CD4-positive, alpha-beta memory T cell (primary cell): Measurements from ENCODE around the gene LRRC8D. TPM values are rescaled to one million over a fixed set of nuclear protein-coding genes. Genes with fewer than 3 reads are reported as not detected.
A peak's percentile ranks its signal among the peaks of the same experiment; 100 is the strongest.

Experiments used
- CTCF ChIA-PET: fragments of 350-600 bp; sonication (Branson Sonifier 250); formaldehyde crosslinking; loops from one replicate; lab custom pipeline; 2021; ENCODE audit warnings: inconsistent platforms; ENCODE audit not compliant: partially characterized antibody; lab: Charles Lee
- POLR2A ChIA-PET: fragments of 350-600 bp; sonication (Branson Sonifier 250); formaldehyde crosslinking; loops from one replicate; lab custom pipeline; 2021; ENCODE audit not compliant: partially characterized antibody; lab: Charles Lee
- DNase-seq, 5 donors: peaks; one replicate each; pipeline versions ENCODE4 v3.0.0 to v3.0.0-alpha.2; 2020 to 2022; ENCODE audit warnings: mixed read lengths in 1 of 5
- H3K27ac ChIP-seq: one replicate; pipeline ENCODE4 v1.7.0; 2013; ENCODE audit warnings: low read depth, low read length
- H3K27me3 ChIP-seq: 2 replicates; pipeline ENCODE4 v1.7.0; 2013; ENCODE audit warnings: mild to moderate bottlenecking, low read length, moderate library complexity; ENCODE audit not compliant: insufficient read depth
- H3K36me3 ChIP-seq: 2 replicates; pipeline ENCODE4 v1.7.0; 2013; ENCODE audit warnings: mild to moderate bottlenecking, low read length, moderate library complexity; ENCODE audit not compliant: insufficient read depth
- H3K4me1 ChIP-seq: 2 replicates; pipeline ENCODE4 v1.7.0; 2013; ENCODE audit warnings: mild to moderate bottlenecking, low read length, moderate library complexity; ENCODE audit not compliant: insufficient read depth
- H3K4me3 ChIP-seq, 2 donors: one replicate each; pipeline ENCODE4 v1.7.0; 2013; ENCODE audit warnings: low read length in 2 of 2, mild to moderate bottlenecking in 1 of 2
- H3K9me3 ChIP-seq, 2 donors: one replicate each; pipeline ENCODE4 v1.7.0; 2013; ENCODE audit warnings: low read length in 2 of 2, control low read depth in 1 of 2; ENCODE audit not compliant: control insufficient read depth in 1 of 2
- H3K27ac Mint-ChIP-seq, 7 donors: one replicate each; pipeline ENCODE4 v1.8.0; 2020 to 2021; ENCODE audit warnings: mixed read lengths in 7 of 7, mild to moderate bottlenecking in 6 of 7, inconsistent platforms in 3 of 7, moderate library complexity in 3 of 7
- H3K27me3 Mint-ChIP-seq, 2 donors: one replicate each; pipeline ENCODE4 v1.8.0; 2020 to 2021; ENCODE audit warnings: mixed read lengths in 2 of 2
- H3K36me3 Mint-ChIP-seq, 2 donors: one replicate each; pipeline ENCODE4 v1.8.0; 2020 to 2021; ENCODE audit warnings: mixed read lengths in 2 of 2, inconsistent platforms in 1 of 2, mild to moderate bottlenecking in 1 of 2
- H3K4me1 Mint-ChIP-seq, 4 donors: one replicate each; pipeline ENCODE4 v1.8.0; 2020 to 2021; ENCODE audit warnings: mixed read lengths in 4 of 4, mild to moderate bottlenecking in 1 of 4
- H3K4me3 Mint-ChIP-seq, 8 donors: one replicate each; pipeline ENCODE4 v1.8.0; 2020 to 2021; ENCODE audit warnings: mixed read lengths in 8 of 8, mild to moderate bottlenecking in 7 of 8, moderate library complexity in 6 of 8, inconsistent platforms in 3 of 8
- H3K9me3 Mint-ChIP-seq, 8 donors: one replicate each; pipeline ENCODE4 v1.8.0; 2020 to 2021; ENCODE audit warnings: mixed read lengths in 8 of 8, mild to moderate bottlenecking in 5 of 8, inconsistent platforms in 3 of 8, moderate library complexity in 1 of 8
- intact Hi-C: fragments of 100-400 bp; cut with micrococcal nuclease; formaldehyde crosslinking; loops from one replicate; pipeline ENCODE4 v1.15.1; 2023
- polyA plus RNA-seq, 2 donors: library from polyadenylated mRNA; unstranded; fragments of 300-500 nt; fragmentation: Illumina TruSeq; gene quantifications; one replicate each; pipeline ENCODE4 v1.2.3, GENCODE V29; 2021
- total RNA-seq, 2 experiments: library from RNA; stranded (reverse); gene quantifications; one replicate each; pipeline ENCODE4 v1.2.3, GENCODE V29; 2021

The LRRC8D gene
- total and polyA plus RNA-seq, 4 experiments from 2014 or later = 56.8 to 72.7 (median 66.6) TPM

GRCh38 chr1:89910268-89910667 lies 89.4 kb downstream of the LRRC8D start:
- H3K9me3 ChIP-seq = no peaks in the 10 kb centered on the region
- H3K36me3 Mint-ChIP-seq = peaks cover 22 to 28% of the 10 kb centered on the region in 2 donors
- ChIA-PET POLR2A (interaction anchor here (0.5 kb wide), 1 partner anchor 129 kb away, joined by 3 read pairs; no protein-coding TSS in a partner anchor), CTCF (no interaction called here)
- no peaks in the 10 kb centered on the region for H3K36me3 ChIP-seq
- no peaks in the 10 kb centered on the region for H3K27me3 ChIP-seq
- H3K4me1 Mint-ChIP-seq = peaks cover 30 to 66% (median 54%) of the 10 kb centered on the region in 4 donors
- no peak overlapping the region for H3K4me3 Mint-ChIP-seq
- no peaks in the 10 kb centered on the region for H3K9me3 Mint-ChIP-seq
- no peaks in the 10 kb centered on the region for H3K27me3 Mint-ChIP-seq
- no peak overlapping the region for H3K27ac ChIP-seq
- intact Hi-C loops = no loop called here
- peak overlapping the region in 1 of 7 donors; percentile 65 for H3K27ac Mint-ChIP-seq
- DNase-seq = no peak
- peaks cover 16% of the 10 kb centered on the region for H3K4me1 ChIP-seq
- no peak overlapping the region for H3K4me3 ChIP-seq

- Mint-ChIP-seq H3K27me3 (no peaks in the 10 kb centered on the region), H3K4me1 (peaks cover 30 to 61% (median 49%) of the 10 kb centered on the region in 4 donors), H3K9me3 (no peaks in the 10 kb centered on the region), H3K4me3 (no peak overlapping the region), H3K36me3 (peaks cover 22 to 30% of the 10 kb centered on the region in 2 donors), H3K27ac (peak overlapping the region in 2 of 7 donors; percentile 10 to 65)
- POLR2A ChIA-PET = no interaction called here
- intact Hi-C loops = no loop called here
- CTCF ChIA-PET = no interaction called here
- Histone ChIP-seq H3K4me3 (no peak overlapping the region), H3K36me3 (no peaks in the 10 kb centered on the region), H3K27me3 (no peaks in the 10 kb centered on the region), H3K27ac (no peak overlapping the region), H3K9me3 (no peaks in the 10 kb centered on the region), H3K4me1 (peaks cover 16% of the 10 kb centered on the region)
- no peak for DNase-seq
Observed at GRCh38 chr1:89910780-89911179, 89.9 kb downstream of the LRRC8D start.

- no peaks in the 10 kb centered on the region for H3K9me3 Mint-ChIP-seq
Observed at GRCh38 chr1:89911191-89911991, 90.6 kb downstream of the LRRC8D start.

GRCh38 chr1:89912073-89912472 lies 91.2 kb downstream of the LRRC8D start:
- intact Hi-C loops = no loop called here
- no peak overlapping the region for H3K27ac ChIP-seq
- CTCF ChIA-PET = no interaction called here

More at GRCh38 chr1:89911191-89911991, 90.6 kb downstream of the LRRC8D start:
- no peak for DNase-seq
- no peaks in the 10 kb centered on the region for H3K36me3 ChIP-seq
- intact Hi-C loops = no loop called here
- H3K4me3 ChIP-seq = no peak overlapping the region
- peak overlapping the region in 1 of 8 donors; percentile 26 for H3K4me3 Mint-ChIP-seq
- ChIA-PET POLR2A (no interaction called here), CTCF (no interaction called here)
- H3K9me3 ChIP-seq = no peaks in the 10 kb centered on the region
- H3K27ac ChIP-seq = no peak overlapping the region
- H3K27me3 Mint-ChIP-seq = no peaks in the 10 kb centered on the region
- no peaks in the 10 kb centered on the region for H3K27me3 ChIP-seq
- H3K4me1 Mint-ChIP-seq = peaks cover 30 to 55% (median 47%) of the 10 kb centered on the region in 4 donors
- H3K4me1 ChIP-seq = peaks cover 16% of the 10 kb centered on the region
- peaks cover 22 to 29% of the 10 kb centered on the region in 2 donors for H3K36me3 Mint-ChIP-seq
- no peak overlapping the region for H3K27ac Mint-ChIP-seq

GRCh38 chr1:89913353-89914095 lies 92.7 kb downstream of the LRRC8D start:
- H3K27me3 ChIP-seq = no peaks in the 10 kb centered on the region
- H3K36me3 Mint-ChIP-seq = peaks cover 12 to 22% of the 10 kb centered on the region in 2 donors
- no peak overlapping the region for H3K27ac Mint-ChIP-seq
- no peaks in the 10 kb centered on the region for H3K36me3 ChIP-seq
- H3K4me1 Mint-ChIP-seq = peaks cover 25 to 45% (median 36%) of the 10 kb centered on the region in 4 donors
- no peak overlapping the region for H3K4me3 Mint-ChIP-seq
- POLR2A ChIA-PET = no interaction called here
- H3K4me1 ChIP-seq = peaks cover 13% of the 10 kb centered on the region
- H3K4me3 ChIP-seq = no peak overlapping the region
- H3K9me3 Mint-ChIP-seq = no peaks in the 10 kb centered on the region
- intact Hi-C loops = no loop called here
- no peak overlapping the region for H3K27ac ChIP-seq
- H3K27me3 Mint-ChIP-seq = no peaks in the 10 kb centered on the region
- CTCF ChIA-PET = interaction anchor here (1.0 kb wide), 1 partner anchor 151 kb away, joined by 3 read pairs; no protein-coding TSS in a partner anchor
- H3K9me3 ChIP-seq = no peaks in the 10 kb centered on the region
- no peak for DNase-seq

More at GRCh38 chr1:89912073-89912472, 91.2 kb downstream of the LRRC8D start:
- Mint-ChIP-seq H3K27me3 (no peaks in the 10 kb centered on the region), H3K27ac (peak overlapping the region in 1 of 7 donors; percentile 43), H3K36me3 (peaks cover 22 to 24% of the 10 kb centered on the region in 2 donors), H3K4me1 (peaks cover 27 to 48% (median 44%) of the 10 kb centered on the region in 4 donors), H3K9me3 (no peaks in the 10 kb centered on the region), H3K4me3 (no peak overlapping the region)
- Histone ChIP-seq H3K9me3 (no peaks in the 10 kb centered on the region), H3K27me3 (no peaks in the 10 kb centered on the region), H3K36me3 (no peaks in the 10 kb centered on the region), H3K4me3 (no peak overlapping the region), H3K4me1 (peaks cover 16% of the 10 kb centered on the region)
- no peak for DNase-seq
- POLR2A ChIA-PET = no interaction called here

DNA sequence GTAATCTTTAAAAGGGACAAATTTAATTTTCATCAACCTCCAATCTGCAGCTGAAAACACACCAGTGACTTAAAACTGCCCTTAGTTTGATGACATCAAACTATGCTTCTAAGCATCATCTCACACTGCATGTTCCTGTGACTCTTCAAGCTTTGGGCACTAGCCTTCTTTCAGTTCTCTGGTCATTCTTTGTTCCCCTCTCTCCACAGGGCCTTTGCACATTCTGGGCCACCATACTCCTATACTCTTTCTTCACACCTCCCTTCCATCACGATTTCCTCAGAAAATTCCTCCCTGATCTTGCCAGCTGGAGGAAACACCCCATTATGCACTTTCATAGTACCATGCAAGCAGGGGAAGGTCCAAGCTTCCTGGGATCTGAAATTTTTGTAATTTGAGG lies 96.5 kb downstream of the LRRC8D start:
- Histone ChIP-seq H3K36me3 (no peaks in the 10 kb centered on the region), H3K4me1 (peaks cover under 1% of the 10 kb centered on the region), H3K4me3 (no peak overlapping the region), H3K9me3 (no peaks in the 10 kb centered on the region), H3K27ac (no peak overlapping the region), H3K27me3 (no peaks in the 10 kb centered on the region)
- DNase-seq = no peak
- POLR2A ChIA-PET = interaction anchor here (0.9 kb wide), 1 partner anchor 12 kb away, joined by 3 read pairs; no protein-coding TSS in a partner anchor
- Mint-ChIP-seq H3K27ac (peak overlapping the region in 2 of 7 donors; percentile 20 to 30), H3K4me3 (no peak overlapping the region), H3K9me3 (no peaks in the 10 kb centered on the region), H3K27me3 (no peaks in the 10 kb centered on the region), H3K36me3 (peaks cover 9 to 20% of the 10 kb centered on the region in 2 donors), H3K4me1 (peaks cover 14 to 32% (median 24%) of the 10 kb centered on the region in 4 donors)
- intact Hi-C loops = no loop called here
- CTCF ChIA-PET = interaction anchor here (1.0 to 1.4 kb wide), 2 partner anchors 11 to 74 kb away, joined by 3 to 6 read pairs; no protein-coding TSS in a partner anchor
